Measurements from ENCODE around the gene CLTA. TPM values are rescaled to one million over a fixed set of nuclear protein-coding genes. Genes with fewer than 3 reads are reported as not detected.

Gene CLTA
- polyA plus RNA-seq, 1 donor (not counting 4 experiments of a cell fraction or from before 2014, with no cell fraction given), result 325 TPM

DNA sequence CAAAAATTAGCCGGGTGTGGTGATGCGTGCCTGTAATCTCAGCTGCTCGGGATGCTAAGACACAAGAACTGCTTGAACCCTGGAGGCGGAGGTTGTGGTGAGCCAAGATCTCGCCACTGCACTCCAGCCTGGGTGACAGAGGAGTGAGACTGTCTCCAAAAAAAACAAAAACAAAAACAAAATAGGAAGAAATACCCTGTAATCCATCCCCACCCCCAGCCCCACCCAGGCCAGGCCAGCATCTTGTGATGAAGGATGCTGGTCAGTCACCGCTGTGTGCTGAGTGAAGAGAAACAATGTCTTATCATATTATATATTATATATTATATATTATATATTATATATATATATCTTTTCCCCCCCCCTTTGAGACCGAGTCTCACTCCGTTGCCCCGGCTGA is 37.0 kb upstream of the CLTA start:
- dilution Hi-C loops (cut with MboI; ENCODE audit: extremely low pct_ligation_motif_present, low sequenced_read_pairs), result no loop called here
- Histone ChIP-seq H3K9ac (ENCODE audit: control insufficient read depth, extremely low read depth, insufficient read depth, low read length) (no peak overlapping the region), H3K9me1 (ENCODE audit: control insufficient read depth, extremely low read depth, insufficient read depth, low read length) (no peaks in the 10 kb centered on the region), H3K27me3 (ENCODE audit: control insufficient read depth, extremely low read depth, insufficient read depth, low read length) (peaks cover 4% of the 10 kb centered on the region), H3K79me2 (ENCODE audit: control insufficient read depth, insufficient read depth, low read length) (no peaks in the 10 kb centered on the region), H3K4me1 (ENCODE audit: control insufficient read depth, extremely low read depth, insufficient read depth, low read length) (peaks cover 4% of the 10 kb centered on the region), H3K27ac (ENCODE audit: control insufficient read depth, insufficient read depth, low read length) (no peak overlapping the region), H3K36me3 (ENCODE audit: control insufficient read depth in 2 of 2, extremely low read depth in 1 of 2, insufficient read depth in 2 of 2, low read length in 2 of 2) (no peaks in the 10 kb centered on the region), H3K4me2 (ENCODE audit: control insufficient read depth, extremely low read depth, insufficient read depth, low read depth, low read length) (no peak overlapping the region), H2AFZ (ENCODE audit: control insufficient read depth, low read length) (no peak overlapping the region), H4K20me1 (ENCODE audit: control insufficient read depth, extremely low read depth, insufficient read depth, low read length) (no peaks in the 10 kb centered on the region), H3K9me3 (ENCODE audit: control insufficient read depth, low read depth, low read length) (no peaks in the 10 kb centered on the region), H3K4me3 (ENCODE audit: control insufficient read depth in 2 of 3, extremely low read depth in 1 of 3, insufficient read depth in 2 of 3, low read depth in 1 of 3, low read length in 3 of 3) (no peak overlapping the region)
- no peak for DNase-seq (ENCODE audit: low read depth, low spot score)
- no peak for FAIRE-seq
- TF ChIP-seq, protein P1, sequence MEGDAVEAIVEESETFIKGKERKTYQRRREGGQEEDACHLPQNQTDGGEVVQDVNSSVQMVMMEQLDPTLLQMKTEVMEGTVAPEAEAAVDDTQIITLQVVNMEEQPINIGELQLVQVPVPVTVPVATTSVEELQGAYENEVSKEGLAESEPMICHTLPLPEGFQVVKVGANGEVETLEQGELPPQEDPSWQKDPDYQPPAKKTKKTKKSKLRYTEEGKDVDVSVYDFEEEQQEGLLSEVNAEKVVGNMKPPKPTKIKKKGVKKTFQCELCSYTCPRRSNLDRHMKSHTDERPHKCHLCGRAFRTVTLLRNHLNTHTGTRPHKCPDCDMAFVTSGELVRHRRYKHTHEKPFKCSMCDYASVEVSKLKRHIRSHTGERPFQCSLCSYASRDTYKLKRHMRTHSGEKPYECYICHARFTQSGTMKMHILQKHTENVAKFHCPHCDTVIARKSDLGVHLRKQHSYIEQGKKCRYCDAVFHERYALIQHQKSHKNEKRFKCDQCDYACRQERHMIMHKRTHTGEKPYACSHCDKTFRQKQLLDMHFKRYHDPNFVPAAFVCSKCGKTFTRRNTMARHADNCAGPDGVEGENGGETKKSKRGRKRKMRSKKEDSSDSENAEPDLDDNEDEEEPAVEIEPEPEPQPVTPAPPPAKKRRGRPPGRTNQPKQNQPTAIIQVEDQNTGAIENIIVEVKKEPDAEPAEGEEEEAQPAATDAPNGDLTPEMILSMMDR (optimal IDR thresholded peaks at IDR 0.05 in 1 of 3, IDR thresholded peaks at IDR 0.05 in 1 of 3, conservative IDR thresholded peaks at IDR 0.05 in 1 of 3; ENCODE audit: extremely low read depth in 1 of 3, insufficient read depth in 2 of 3, low read length in 3 of 3), result no peak
- TF ChIP-seq EZH2 (IDR thresholded peaks at IDR 0.05; ENCODE audit: low read length), result no peak

DNA sequence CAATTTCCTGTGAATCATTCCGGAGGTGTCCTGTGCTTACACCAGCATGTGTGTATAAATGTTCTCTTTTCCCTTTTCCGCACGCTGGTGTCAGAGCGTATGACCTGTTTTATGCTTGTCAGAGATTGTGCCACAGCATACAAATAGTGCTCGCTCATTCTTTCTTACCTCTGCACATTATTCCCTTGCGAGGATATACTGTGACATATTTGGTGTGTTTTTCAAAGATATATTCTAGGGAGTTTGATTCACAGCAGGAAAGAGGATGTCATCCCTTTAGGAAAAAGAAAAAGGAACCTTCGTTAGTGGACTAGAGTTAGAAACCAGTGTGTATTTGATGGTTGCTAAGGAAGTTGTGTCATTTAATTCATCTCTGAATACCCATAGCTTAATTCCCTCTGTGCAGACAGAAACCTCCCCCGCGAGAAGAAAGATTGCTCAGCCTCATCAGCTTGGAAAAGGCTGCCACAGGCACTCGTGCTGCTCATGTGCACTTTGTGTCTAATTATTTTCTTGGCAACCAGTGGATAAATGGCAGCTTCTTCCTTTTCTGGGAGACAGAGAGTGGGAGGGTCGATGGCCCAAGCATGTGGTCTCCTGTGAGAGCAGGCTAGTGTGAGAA is 36.3 kb upstream of the CLTA start:
- Histone ChIP-seq H3K9me3 (ENCODE audit: control insufficient read depth, low read depth, low read length) (no peaks in the 10 kb centered on the region), H3K27ac (ENCODE audit: control insufficient read depth, insufficient read depth, low read length) (no peak overlapping the region), H3K9me1 (ENCODE audit: control insufficient read depth, extremely low read depth, insufficient read depth, low read length) (no peaks in the 10 kb centered on the region), H2AFZ (ENCODE audit: control insufficient read depth, low read length) (no peak overlapping the region), H3K79me2 (ENCODE audit: control insufficient read depth, insufficient read depth, low read length) (no peaks in the 10 kb centered on the region), H3K36me3 (ENCODE audit: control insufficient read depth in 2 of 2, extremely low read depth in 1 of 2, insufficient read depth in 2 of 2, low read length in 2 of 2) (no peaks in the 10 kb centered on the region), H3K4me2 (ENCODE audit: control insufficient read depth, extremely low read depth, insufficient read depth, low read depth, low read length) (no peak overlapping the region), H3K4me1 (ENCODE audit: control insufficient read depth, extremely low read depth, insufficient read depth, low read length) (peaks cover 4% of the 10 kb centered on the region), H4K20me1 (ENCODE audit: control insufficient read depth, extremely low read depth, insufficient read depth, low read length) (no peaks in the 10 kb centered on the region), H3K4me3 (ENCODE audit: control insufficient read depth in 2 of 3, extremely low read depth in 1 of 3, insufficient read depth in 2 of 3, low read depth in 1 of 3, low read length in 3 of 3) (no peak overlapping the region), H3K9ac (ENCODE audit: control insufficient read depth, extremely low read depth, insufficient read depth, low read length) (no peak overlapping the region), H3K27me3 (ENCODE audit: control insufficient read depth, extremely low read depth, insufficient read depth, low read length) (peaks cover 4% of the 10 kb centered on the region)
- dilution Hi-C loops (cut with MboI; ENCODE audit: extremely low pct_ligation_motif_present, low sequenced_read_pairs), result no loop called here
- FAIRE-seq, result no peak
- TF ChIP-seq EZH2 (IDR thresholded peaks at IDR 0.05; ENCODE audit: low read length), result no peak
- TF ChIP-seq, protein P1 (optimal IDR thresholded peaks at IDR 0.05 in 1 of 3, IDR thresholded peaks at IDR 0.05 in 1 of 3, conservative IDR thresholded peaks at IDR 0.05 in 1 of 3; ENCODE audit: extremely low read depth in 1 of 3, insufficient read depth in 2 of 3, low read length in 3 of 3), result no peak
- no peak for DNase-seq (ENCODE audit: low read depth, low spot score)
